ENCODE data around the gene TALDO1. TPM values are rescaled to one million over a fixed set of nuclear protein-coding genes. Genes with fewer than 3 reads are reported as not detected.

TALDO1 gene
- total RNA-seq, 1 donor from 2014 or later: 155 TPM

DNA sequence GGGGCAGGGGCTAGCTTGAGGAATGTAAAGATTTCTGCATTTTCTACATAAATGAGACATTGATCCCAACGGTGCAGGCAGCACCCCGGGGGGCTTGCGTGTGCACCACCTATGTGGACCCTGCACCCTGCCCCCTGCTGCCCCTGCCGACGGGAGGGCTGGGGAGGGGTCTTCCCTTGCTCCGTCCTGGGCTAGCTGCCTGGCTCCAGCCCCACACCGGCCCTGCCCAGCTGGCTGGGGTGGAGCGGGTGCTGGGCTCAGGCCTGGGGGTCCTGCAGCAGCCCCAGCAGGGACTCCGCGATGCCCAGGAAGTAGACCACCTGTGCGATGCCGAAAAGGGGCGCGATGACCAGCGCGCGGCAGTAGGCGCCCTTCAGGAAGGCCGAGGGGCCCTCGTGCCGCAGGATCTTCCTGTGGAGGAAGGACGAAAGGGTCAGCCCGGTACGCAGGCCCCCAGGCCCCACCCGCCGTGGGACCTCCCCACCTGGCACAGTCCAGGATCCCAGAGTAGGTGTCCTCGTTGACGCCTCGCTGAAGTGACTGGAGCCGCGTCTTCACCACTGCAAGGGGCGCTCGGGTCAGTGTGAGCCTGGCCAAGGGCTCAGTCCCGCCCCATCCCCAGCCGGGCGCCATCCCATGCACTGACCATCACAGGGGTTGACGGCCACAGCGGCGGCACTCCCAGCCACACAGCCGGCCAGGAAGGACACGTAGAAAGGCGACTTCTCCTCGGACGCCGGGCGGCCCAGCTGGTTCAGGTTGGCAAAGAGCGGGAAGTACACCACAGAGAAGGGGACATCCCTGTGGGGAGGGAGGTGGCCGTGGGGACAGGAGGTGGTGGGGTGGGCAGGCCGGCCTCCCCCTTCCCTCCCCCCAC is 44.6 kb downstream of the TALDO1 start:
- no peak for TF ChIP-seq EZH2 (IDR thresholded peaks at IDR 0.05; ENCODE audit: insufficient read depth, low read length)
- TF ChIP-seq, protein P1, sequence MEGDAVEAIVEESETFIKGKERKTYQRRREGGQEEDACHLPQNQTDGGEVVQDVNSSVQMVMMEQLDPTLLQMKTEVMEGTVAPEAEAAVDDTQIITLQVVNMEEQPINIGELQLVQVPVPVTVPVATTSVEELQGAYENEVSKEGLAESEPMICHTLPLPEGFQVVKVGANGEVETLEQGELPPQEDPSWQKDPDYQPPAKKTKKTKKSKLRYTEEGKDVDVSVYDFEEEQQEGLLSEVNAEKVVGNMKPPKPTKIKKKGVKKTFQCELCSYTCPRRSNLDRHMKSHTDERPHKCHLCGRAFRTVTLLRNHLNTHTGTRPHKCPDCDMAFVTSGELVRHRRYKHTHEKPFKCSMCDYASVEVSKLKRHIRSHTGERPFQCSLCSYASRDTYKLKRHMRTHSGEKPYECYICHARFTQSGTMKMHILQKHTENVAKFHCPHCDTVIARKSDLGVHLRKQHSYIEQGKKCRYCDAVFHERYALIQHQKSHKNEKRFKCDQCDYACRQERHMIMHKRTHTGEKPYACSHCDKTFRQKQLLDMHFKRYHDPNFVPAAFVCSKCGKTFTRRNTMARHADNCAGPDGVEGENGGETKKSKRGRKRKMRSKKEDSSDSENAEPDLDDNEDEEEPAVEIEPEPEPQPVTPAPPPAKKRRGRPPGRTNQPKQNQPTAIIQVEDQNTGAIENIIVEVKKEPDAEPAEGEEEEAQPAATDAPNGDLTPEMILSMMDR (IDR thresholded peaks at IDR 0.05; ENCODE audit: insufficient read depth, low read depth, low read length): no peak
- DNase-seq (ENCODE audit: low read depth) (no peak), FAIRE-seq (no peak)
- Histone ChIP-seq H3K27me3 (ENCODE audit: insufficient read depth, low read length) (no peaks in the 10 kb centered on the region), H3K27ac (ENCODE audit: low read depth, low read length) (no peak overlapping the region), H3K9me3 (ENCODE audit: insufficient read depth, low read depth, low read length) (no peaks in the 10 kb centered on the region), H3K36me3 (ENCODE audit: insufficient read depth, low read length) (no peaks in the 10 kb centered on the region), H2AFZ (ENCODE audit: low read depth, low read length) (no peak overlapping the region), H4K20me1 (ENCODE audit: insufficient read depth, low read length) (peaks cover 44% of the 10 kb centered on the region), H3K4me2 (ENCODE audit: low read length) (no peak overlapping the region), H3K4me3 (ENCODE audit: insufficient read depth, low read depth, low read length) (no peak overlapping the region), H3K9ac (ENCODE audit: low read length) (no peak overlapping the region), H3K79me2 (ENCODE audit: insufficient read depth, low read length) (peaks cover 4% of the 10 kb centered on the region), H3K4me1 (ENCODE audit: insufficient read depth, low read length) (peaks cover 11% of the 10 kb centered on the region)
- Mint-ChIP-seq H3K27me3 (ENCODE audit: low read depth, unreplicated experiment) (no peaks in the 10 kb centered on the region), H3K27ac (ENCODE audit: unreplicated experiment) (no peak overlapping the region), H3K4me1 (ENCODE audit: low read depth, unreplicated experiment) (no peaks in the 10 kb centered on the region), H3K9me3 (ENCODE audit: unreplicated experiment) (no peaks in the 10 kb centered on the region), H3K36me3 (ENCODE audit: low read depth, unreplicated experiment) (peaks cover 2% of the 10 kb centered on the region), H3K4me3 (ENCODE audit: unreplicated experiment) (no peak overlapping the region)

GRCh38 chr11:792535-792821 is 45.2 kb downstream of the TALDO1 start:
- Histone ChIP-seq H3K4me1 (ENCODE audit: insufficient read depth, low read length) (peaks cover 12% of the 10 kb centered on the region), H3K36me3 (ENCODE audit: insufficient read depth, low read length) (no peaks in the 10 kb centered on the region), H2AFZ (ENCODE audit: low read depth, low read length) (no peak overlapping the region), H3K27me3 (ENCODE audit: insufficient read depth, low read length) (no peaks in the 10 kb centered on the region), H3K4me3 (ENCODE audit: insufficient read depth, low read depth, low read length) (no peak overlapping the region), H3K79me2 (ENCODE audit: insufficient read depth, low read length) (peaks cover 4% of the 10 kb centered on the region), H3K27ac (ENCODE audit: low read depth, low read length) (no peak overlapping the region), H3K9me3 (ENCODE audit: insufficient read depth, low read depth, low read length) (no peaks in the 10 kb centered on the region), H3K9ac (ENCODE audit: low read length) (no peak overlapping the region), H4K20me1 (ENCODE audit: insufficient read depth, low read length) (peaks cover 46% of the 10 kb centered on the region), H3K4me2 (ENCODE audit: low read length) (no peak overlapping the region)
- Mint-ChIP-seq H3K36me3 (ENCODE audit: low read depth, unreplicated experiment) (peaks cover 2% of the 10 kb centered on the region), H3K27ac (ENCODE audit: unreplicated experiment) (no peak overlapping the region), H3K4me3 (ENCODE audit: unreplicated experiment) (no peak overlapping the region), H3K4me1 (ENCODE audit: low read depth, unreplicated experiment) (no peaks in the 10 kb centered on the region), H3K9me3 (ENCODE audit: unreplicated experiment) (no peaks in the 10 kb centered on the region), H3K27me3 (ENCODE audit: low read depth, unreplicated experiment) (no peaks in the 10 kb centered on the region)
- DNase-seq (ENCODE audit: low read depth) (no peak), FAIRE-seq (no peak)
- TF ChIP-seq, protein P1 (IDR thresholded peaks at IDR 0.05; ENCODE audit: insufficient read depth, low read depth, low read length): no peak
- TF ChIP-seq EZH2 (IDR thresholded peaks at IDR 0.05; ENCODE audit: insufficient read depth, low read length): no peak

DNA sequence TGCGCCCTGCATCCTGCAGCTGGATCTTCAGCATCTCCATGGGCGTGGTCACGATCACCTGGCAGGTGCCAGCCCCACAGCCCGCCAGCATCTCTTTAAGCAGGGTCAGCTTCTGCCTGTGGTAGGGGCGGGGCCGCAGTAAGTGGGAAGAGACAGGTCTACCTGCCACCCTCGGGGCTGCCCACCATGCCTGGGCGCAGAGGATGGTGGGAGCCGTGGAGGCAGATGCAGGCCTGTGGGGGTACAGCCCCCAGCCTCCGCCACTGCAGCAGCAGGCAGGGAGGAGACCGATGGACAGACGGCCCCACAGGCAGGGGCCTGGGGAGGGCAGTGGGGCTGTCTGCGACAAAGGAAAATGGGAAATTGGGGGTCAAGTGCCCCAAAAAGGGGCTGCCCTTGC is 45.6 kb downstream of the TALDO1 start:
- peaks cover 46% of the 10 kb centered on the region for H4K20me1 ChIP-seq (ENCODE audit: insufficient read depth, low read length)
- peaks cover 12% of the 10 kb centered on the region for H3K4me1 ChIP-seq (ENCODE audit: insufficient read depth, low read length)
- TF ChIP-seq, protein P1 (IDR thresholded peaks at IDR 0.05; ENCODE audit: insufficient read depth, low read depth, low read length): no peak
- no peak for TF ChIP-seq EZH2 (IDR thresholded peaks at IDR 0.05; ENCODE audit: insufficient read depth, low read length)
- DNase-seq (ENCODE audit: low read depth): no peak
- H3K27ac ChIP-seq (ENCODE audit: low read depth, low read length): no peak overlapping the region
- Mint-ChIP-seq H3K9me3 (ENCODE audit: unreplicated experiment) (no peaks in the 10 kb centered on the region), H3K36me3 (ENCODE audit: low read depth, unreplicated experiment) (peaks cover 2% of the 10 kb centered on the region), H3K4me3 (ENCODE audit: unreplicated experiment) (no peak overlapping the region), H3K27ac (ENCODE audit: unreplicated experiment) (no peak overlapping the region), H3K4me1 (ENCODE audit: low read depth, unreplicated experiment) (no peaks in the 10 kb centered on the region), H3K27me3 (ENCODE audit: low read depth, unreplicated experiment) (no peaks in the 10 kb centered on the region)
- H3K9me3 ChIP-seq (ENCODE audit: insufficient read depth, low read depth, low read length): no peaks in the 10 kb centered on the region
- no peak overlapping the region for H3K4me2 ChIP-seq (ENCODE audit: low read length)
- no peak overlapping the region for H3K4me3 ChIP-seq (ENCODE audit: insufficient read depth, low read depth, low read length)
- no peaks in the 10 kb centered on the region for H3K36me3 ChIP-seq (ENCODE audit: insufficient read depth, low read length)
- peaks cover 4% of the 10 kb centered on the region for H3K79me2 ChIP-seq (ENCODE audit: insufficient read depth, low read length)
- no peak for FAIRE-seq
- no peak overlapping the region for H2AFZ ChIP-seq (ENCODE audit: low read depth, low read length)
- H3K9ac ChIP-seq (ENCODE audit: low read length): no peak overlapping the region
- H3K27me3 ChIP-seq (ENCODE audit: insufficient read depth, low read length): no peaks in the 10 kb centered on the region

Data from astrocyte (in vitro differentiated cells and primary cell).